Measurements from ENCODE around the gene TP53AIP1. TPM values are rescaled to one million over a fixed set of nuclear protein-coding genes. Genes with fewer than 3 reads are reported as not detected.

TP53AIP1 gene
- total and polyA plus RNA-seq, 3 experiments from 2014 or later, result not detected

DNA sequence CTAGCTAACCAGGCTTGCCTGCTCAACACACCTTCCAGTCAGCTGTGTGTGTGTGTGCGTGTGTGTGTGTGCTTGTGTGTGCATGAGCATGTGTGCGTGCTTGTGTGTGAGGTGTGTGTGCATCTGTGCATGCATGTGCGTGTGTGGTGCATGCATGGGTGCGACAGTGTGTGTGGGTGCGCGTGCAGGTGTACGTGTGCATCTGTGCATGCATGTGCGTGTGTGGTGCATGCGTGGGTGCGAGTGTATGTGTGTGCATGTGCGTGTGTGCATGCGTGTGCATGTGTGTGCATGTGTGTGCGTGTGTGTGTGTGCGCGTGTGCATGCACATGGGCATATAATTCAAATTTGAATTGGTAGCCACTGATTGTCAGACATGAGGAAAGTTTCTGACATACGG is 10.5 kb upstream of the TP53AIP1 start:
- no peaks in the 10 kb centered on the region for H3K9me3 ChIP-seq (ENCODE audit: low read length)
- no peak for DNase-seq
- no peaks in the 10 kb centered on the region for H3K4me1 ChIP-seq (ENCODE audit: insufficient read depth, low read length)
- Mint-ChIP-seq H3K9me3 (no peaks in the 10 kb centered on the region), H3K27me3 (peaks cover 7 to 27% of the 10 kb centered on the region in 2 donors), H3K4me1 (peaks cover 0 to 4% (median 0%) of the 10 kb centered on the region in 3 donors), H3K36me3 (no peaks in the 10 kb centered on the region), H3K4me3 (no peak overlapping the region), H3K27ac (no peak overlapping the region)
- POLR2A ChIA-PET, result no interaction called here
- H3K27ac ChIP-seq (ENCODE audit: low read depth, low read length), result no peak overlapping the region
- H3K4me3 ChIP-seq (ENCODE audit: low read length), result no peak overlapping the region
- H3K27me3 ChIP-seq (ENCODE audit: insufficient read depth, low read length, poor library complexity, severe bottlenecking), result no peaks in the 10 kb centered on the region
- H3K36me3 ChIP-seq (ENCODE audit: insufficient read depth, low read length), result no peaks in the 10 kb centered on the region
- CTCF ChIA-PET, result no interaction called here

DNA sequence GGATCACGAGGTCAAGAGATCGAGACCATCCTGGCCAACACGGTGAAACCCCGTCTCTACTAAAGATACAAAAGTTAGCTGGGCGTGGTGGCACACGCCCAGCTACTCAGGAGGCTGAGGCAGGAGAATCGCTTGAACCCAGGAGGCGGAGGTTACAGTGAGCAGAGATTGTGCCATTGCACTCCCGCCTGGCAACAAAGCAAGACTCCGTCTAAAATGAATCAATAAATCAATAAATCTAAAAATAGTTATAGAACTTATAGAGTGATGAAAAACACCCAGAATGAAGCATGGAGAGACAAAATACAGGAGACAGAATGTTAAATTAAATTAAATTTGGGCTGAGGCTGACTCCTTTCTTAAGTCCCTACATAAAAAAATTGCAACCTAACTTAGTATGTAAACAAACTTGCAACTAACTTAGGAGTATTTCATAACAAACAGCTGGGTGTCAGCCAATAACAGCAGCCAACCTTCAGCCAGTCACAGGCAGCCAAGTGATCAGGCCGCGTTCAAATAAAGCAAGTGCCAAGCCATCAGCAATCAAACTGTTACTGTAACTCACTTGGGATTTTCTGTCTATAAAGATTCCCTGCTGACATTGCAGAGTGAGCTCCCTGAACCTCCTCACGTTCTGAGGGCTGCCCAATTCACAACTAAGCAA is 7.3 kb upstream of the TP53AIP1 start:
- H3K27me3 Mint-ChIP-seq, result peaks cover 6 to 20% of the 10 kb centered on the region in 2 donors
- ChIA-PET CTCF (interaction anchor here (2.8 kb wide), 1 partner anchor 65 kb away, joined by 14 read pairs; no protein-coding TSS in a partner anchor), POLR2A (no interaction called here)
- H3K4me1 ChIP-seq (ENCODE audit: insufficient read depth, low read length), result no peaks in the 10 kb centered on the region
- no peaks in the 10 kb centered on the region for H3K36me3 Mint-ChIP-seq
- no peaks in the 10 kb centered on the region for H3K9me3 Mint-ChIP-seq
- H3K27me3 ChIP-seq (ENCODE audit: insufficient read depth, low read length, poor library complexity, severe bottlenecking), result no peaks in the 10 kb centered on the region
- no peaks in the 10 kb centered on the region for H3K36me3 ChIP-seq (ENCODE audit: insufficient read depth, low read length)
- H3K4me3 Mint-ChIP-seq, result no peak overlapping the region
- H3K4me1 Mint-ChIP-seq, result no peaks in the 10 kb centered on the region
- H3K27ac Mint-ChIP-seq, result peak overlapping the region in 1 of 8 donors; percentile 16
- H3K4me3 ChIP-seq (ENCODE audit: low read length), result no peak overlapping the region
- no peak overlapping the region for H3K27ac ChIP-seq (ENCODE audit: low read depth, low read length)
- no peak for DNase-seq
- no peaks in the 10 kb centered on the region for H3K9me3 ChIP-seq (ENCODE audit: low read length)

DNA sequence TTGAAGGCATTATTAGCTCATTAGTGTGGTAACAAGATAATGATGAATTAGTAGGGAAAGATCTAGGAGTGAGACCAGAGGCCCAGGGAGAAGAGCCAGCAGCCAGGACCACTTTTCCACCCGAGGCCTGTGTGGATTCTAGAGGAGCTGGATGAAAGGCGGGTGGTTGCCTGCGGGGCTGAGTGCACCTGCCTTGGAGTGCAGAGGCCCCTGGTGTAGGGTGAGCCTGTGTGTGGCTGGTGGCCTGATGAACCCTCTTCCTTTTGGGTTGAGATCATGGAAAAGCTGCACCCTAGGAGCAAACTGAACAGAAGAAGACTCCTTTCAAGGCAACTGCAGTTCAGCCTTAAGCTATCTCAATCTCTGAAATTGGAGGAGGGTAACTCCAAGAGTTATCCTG is 5.9 kb upstream of the TP53AIP1 start:
- Mint-ChIP-seq H3K4me3 (no peak overlapping the region), H3K27me3 (peaks cover 7 to 29% of the 10 kb centered on the region in 2 donors), H3K36me3 (no peaks in the 10 kb centered on the region), H3K4me1 (no peaks in the 10 kb centered on the region), H3K27ac (no peak overlapping the region), H3K9me3 (no peaks in the 10 kb centered on the region)
- no peaks in the 10 kb centered on the region for H3K27me3 ChIP-seq (ENCODE audit: insufficient read depth, low read length, poor library complexity, severe bottlenecking)
- ChIA-PET CTCF (interaction anchor here (0.6 to 2.8 kb wide), 3 partner anchors 8 to 64 kb away, joined by 3 to 14 read pairs (median 5); no protein-coding TSS in a partner anchor), POLR2A (no interaction called here)
- DNase-seq, result no peak
- H3K36me3 ChIP-seq (ENCODE audit: insufficient read depth, low read length), result no peaks in the 10 kb centered on the region
- H3K4me1 ChIP-seq (ENCODE audit: insufficient read depth, low read length), result no peaks in the 10 kb centered on the region
- no peak overlapping the region for H3K27ac ChIP-seq (ENCODE audit: low read depth, low read length)
- H3K4me3 ChIP-seq (ENCODE audit: low read length), result no peak overlapping the region
- no peaks in the 10 kb centered on the region for H3K9me3 ChIP-seq (ENCODE audit: low read length)

DNA sequence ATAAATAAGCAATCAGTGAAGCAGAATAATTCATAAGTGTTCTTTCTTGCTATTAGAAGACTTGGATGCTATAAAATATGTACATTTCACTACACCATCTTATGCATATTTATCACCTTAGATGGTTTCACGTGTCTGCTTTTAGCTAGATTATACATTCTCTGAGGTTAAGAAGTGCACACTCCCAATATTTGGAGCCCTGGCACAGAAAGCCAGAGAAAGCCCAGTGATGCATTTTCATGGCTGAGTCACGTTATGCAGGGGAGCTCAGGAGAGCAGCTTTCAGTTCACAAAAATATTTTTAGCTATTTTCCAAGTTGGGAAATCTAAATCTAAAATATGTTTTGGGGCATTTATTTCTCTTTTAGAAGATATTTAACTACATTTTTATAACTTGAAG is 5.1 kb upstream of the TP53AIP1 start:
- no peaks in the 10 kb centered on the region for H3K4me1 ChIP-seq (ENCODE audit: insufficient read depth, low read length)
- H3K36me3 Mint-ChIP-seq, result no peaks in the 10 kb centered on the region
- no peak overlapping the region for H3K27ac ChIP-seq (ENCODE audit: low read depth, low read length)
- no peaks in the 10 kb centered on the region for H3K9me3 Mint-ChIP-seq
- H3K27me3 Mint-ChIP-seq, result peaks cover 5 to 34% of the 10 kb centered on the region in 2 donors
- ChIA-PET CTCF (interaction anchor here (0.6 to 2.8 kb wide), 4 partner anchors 9 to 63 kb away, joined by 3 to 14 read pairs (median 4); no protein-coding TSS in a partner anchor), POLR2A (no interaction called here)
- no peak overlapping the region for H3K4me3 Mint-ChIP-seq
- H3K4me3 ChIP-seq (ENCODE audit: low read length), result no peak overlapping the region
- H3K27me3 ChIP-seq (ENCODE audit: insufficient read depth, low read length, poor library complexity, severe bottlenecking), result no peaks in the 10 kb centered on the region
- no peaks in the 10 kb centered on the region for H3K9me3 ChIP-seq (ENCODE audit: low read length)
- no peaks in the 10 kb centered on the region for H3K36me3 ChIP-seq (ENCODE audit: insufficient read depth, low read length)
- no peaks in the 10 kb centered on the region for H3K4me1 Mint-ChIP-seq
- H3K27ac Mint-ChIP-seq, result no peak overlapping the region
- DNase-seq, result no peak

DNA sequence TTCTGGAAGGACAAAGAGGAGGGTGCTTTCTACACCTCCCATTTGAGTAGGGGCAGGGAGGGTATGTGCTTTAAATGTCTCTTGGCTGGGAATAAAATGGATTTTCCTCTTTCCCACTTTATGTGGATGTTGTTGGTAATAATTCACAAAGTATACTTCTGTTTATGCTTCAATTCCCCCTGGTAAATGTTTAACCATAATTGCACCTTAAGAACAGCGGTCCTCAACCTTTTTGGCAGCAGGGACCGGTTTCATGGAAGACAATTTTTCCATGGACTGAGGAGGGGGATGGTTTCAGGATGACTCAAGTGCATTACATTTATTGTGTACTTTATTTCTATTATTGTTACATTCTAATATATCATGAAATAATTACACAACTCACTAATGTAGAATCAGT is 4.0 kb upstream of the TP53AIP1 start:
- H3K4me3 ChIP-seq (ENCODE audit: low read length), result no peak overlapping the region
- H3K27me3 Mint-ChIP-seq, result peaks cover 5 to 37% of the 10 kb centered on the region in 2 donors
- H3K9me3 ChIP-seq (ENCODE audit: low read length), result no peaks in the 10 kb centered on the region
- POLR2A ChIA-PET, result no interaction called here
- H3K4me3 Mint-ChIP-seq, result no peak overlapping the region
- H3K9me3 Mint-ChIP-seq, result no peaks in the 10 kb centered on the region
- H3K4me1 ChIP-seq (ENCODE audit: insufficient read depth, low read length), result no peaks in the 10 kb centered on the region
- no peaks in the 10 kb centered on the region for H3K36me3 Mint-ChIP-seq
- no peak overlapping the region for H3K27ac ChIP-seq (ENCODE audit: low read depth, low read length)
- H3K27me3 ChIP-seq (ENCODE audit: insufficient read depth, low read length, poor library complexity, severe bottlenecking), result no peaks in the 10 kb centered on the region
- H3K27ac Mint-ChIP-seq, result no peak overlapping the region
- H3K4me1 Mint-ChIP-seq, result no peaks in the 10 kb centered on the region
- CTCF ChIA-PET, result interaction anchor here (0.9 kb wide), 1 partner anchor 62 kb away, joined by 3 read pairs; no protein-coding TSS in a partner anchor
- no peak for DNase-seq
- no peaks in the 10 kb centered on the region for H3K36me3 ChIP-seq (ENCODE audit: insufficient read depth, low read length)

DNA sequence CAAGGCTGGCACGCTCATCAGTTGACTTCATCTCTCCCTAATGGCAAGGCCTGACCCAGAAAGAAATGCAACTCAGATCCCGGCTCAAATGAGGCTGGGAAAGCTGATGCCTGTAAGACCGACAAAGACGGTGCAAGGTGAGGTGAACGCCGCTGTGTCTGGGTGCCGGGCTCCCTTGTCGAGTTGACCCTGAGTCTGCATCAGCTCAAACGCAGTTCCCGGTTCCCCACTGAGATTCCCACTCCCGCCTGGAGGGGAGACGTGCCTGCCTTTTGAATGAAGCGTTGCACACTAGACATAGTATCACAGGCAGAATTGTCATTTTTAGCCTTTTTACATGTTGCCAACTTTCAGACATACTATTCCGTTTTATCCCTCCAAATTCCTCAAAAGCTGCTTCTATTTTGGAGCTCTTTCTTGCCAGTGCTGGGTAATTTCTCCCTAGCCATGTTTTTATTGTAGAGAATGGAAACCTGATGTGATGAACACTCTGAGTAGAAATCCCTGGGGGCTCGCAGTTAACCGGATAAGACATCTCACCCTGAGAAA is 831 bp upstream of the TP53AIP1 start:
- H3K9me3 Mint-ChIP-seq, result no peaks in the 10 kb centered on the region
- POLR2A ChIA-PET, result no interaction called here
- Histone ChIP-seq H3K27me3 (ENCODE audit: insufficient read depth, low read length, poor library complexity, severe bottlenecking) (no peaks in the 10 kb centered on the region), H3K9me3 (ENCODE audit: low read length) (no peaks in the 10 kb centered on the region), H3K36me3 (ENCODE audit: insufficient read depth, low read length) (no peaks in the 10 kb centered on the region), H3K27ac (ENCODE audit: low read depth, low read length) (no peak overlapping the region), H3K4me1 (ENCODE audit: insufficient read depth, low read length) (no peaks in the 10 kb centered on the region), H3K4me3 (ENCODE audit: low read length) (no peak overlapping the region)
- H3K27me3 Mint-ChIP-seq, result peaks cover 5 to 35% of the 10 kb centered on the region in 2 donors
- no peak overlapping the region for H3K4me3 Mint-ChIP-seq
- H3K4me1 Mint-ChIP-seq, result no peaks in the 10 kb centered on the region
- no peaks in the 10 kb centered on the region for H3K36me3 Mint-ChIP-seq
- DNase-seq, result no peak
- CTCF ChIA-PET, result no interaction called here
- no peak overlapping the region for H3K27ac Mint-ChIP-seq

DNA sequence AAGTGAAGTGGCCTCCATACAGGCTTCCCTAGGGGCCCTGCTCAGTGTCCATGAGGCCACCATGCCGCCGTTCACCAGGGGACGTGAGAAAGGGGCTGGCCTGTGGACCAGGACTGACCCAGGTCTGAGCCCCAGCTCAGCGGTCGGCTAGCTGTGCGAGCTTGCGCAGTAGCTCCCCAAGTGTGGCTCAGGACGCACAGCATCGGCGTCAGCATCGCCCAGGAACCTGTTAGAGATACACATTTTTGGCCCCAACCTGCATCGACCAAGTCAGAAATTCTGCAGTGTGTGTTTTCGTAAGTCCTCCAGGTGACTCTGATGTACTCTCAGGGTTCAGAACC is 429 bp downstream of the TP53AIP1 start:
- no peaks in the 10 kb centered on the region for H3K36me3 Mint-ChIP-seq
- H3K4me3 Mint-ChIP-seq, result no peak overlapping the region
- no peak for DNase-seq
- no peaks in the 10 kb centered on the region for H3K9me3 Mint-ChIP-seq
- H3K27me3 ChIP-seq (ENCODE audit: insufficient read depth, low read length, poor library complexity, severe bottlenecking), result no peaks in the 10 kb centered on the region
- H3K9me3 ChIP-seq (ENCODE audit: low read length), result no peaks in the 10 kb centered on the region
- ChIA-PET CTCF (interaction anchor here (1.2 kb wide), 1 partner anchor 17 kb away, joined by 4 read pairs; no protein-coding TSS in a partner anchor), POLR2A (no interaction called here)
- no peaks in the 10 kb centered on the region for H3K36me3 ChIP-seq (ENCODE audit: insufficient read depth, low read length)
- H3K27ac Mint-ChIP-seq, result no peak overlapping the region
- H3K27ac ChIP-seq (ENCODE audit: low read depth, low read length), result no peak overlapping the region
- H3K4me1 ChIP-seq (ENCODE audit: insufficient read depth, low read length), result no peaks in the 10 kb centered on the region
- no peaks in the 10 kb centered on the region for H3K4me1 Mint-ChIP-seq
- peaks cover 5 to 31% of the 10 kb centered on the region in 2 donors for H3K27me3 Mint-ChIP-seq
- no peak overlapping the region for H3K4me3 ChIP-seq (ENCODE audit: low read length)

DNA sequence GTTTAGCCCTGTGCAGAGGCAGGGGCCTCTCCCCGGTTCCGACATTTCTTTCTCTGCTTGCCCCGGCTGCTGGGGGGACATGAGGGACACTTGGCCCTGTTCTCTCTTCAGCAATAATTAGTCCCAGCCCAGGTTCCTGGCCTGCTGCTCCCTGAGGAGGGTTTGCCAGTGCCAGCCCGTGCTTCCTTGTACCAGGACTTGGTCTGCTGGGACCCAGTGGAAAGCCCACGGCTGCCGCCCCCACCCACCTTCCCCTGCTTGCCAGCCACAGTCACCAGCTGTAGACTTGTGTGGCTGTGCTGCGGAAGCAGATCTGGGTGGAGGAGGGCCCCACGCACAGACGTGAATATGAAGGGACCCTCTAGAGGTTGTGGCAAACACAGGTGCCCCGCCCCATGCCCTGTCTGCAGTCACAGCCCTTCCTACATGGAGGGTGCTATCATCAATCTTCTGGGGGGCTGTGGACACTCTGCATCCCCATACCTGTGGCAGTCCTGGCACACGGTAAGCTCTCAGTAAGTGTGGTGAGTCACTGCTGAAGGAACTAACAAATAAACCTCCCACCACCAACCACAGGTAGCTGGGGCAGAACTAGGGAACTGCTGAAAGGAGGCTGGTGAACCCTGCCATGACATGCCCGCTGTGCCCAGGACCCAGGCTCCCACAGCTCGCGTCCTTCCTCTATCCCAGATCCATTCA is 949 bp downstream of the TP53AIP1 start:
- CTCF ChIA-PET, result interaction anchor here (1.2 kb wide), 1 partner anchor 17 kb away, joined by 4 read pairs; no protein-coding TSS in a partner anchor
- no peaks in the 10 kb centered on the region for H3K36me3 Mint-ChIP-seq
- no peaks in the 10 kb centered on the region for H3K4me1 Mint-ChIP-seq
- no peak overlapping the region for H3K4me3 Mint-ChIP-seq
- H3K9me3 Mint-ChIP-seq, result no peaks in the 10 kb centered on the region
- H3K4me3 ChIP-seq (ENCODE audit: low read length), result no peak overlapping the region
- H3K4me1 ChIP-seq (ENCODE audit: insufficient read depth, low read length), result no peaks in the 10 kb centered on the region
- no peaks in the 10 kb centered on the region for H3K36me3 ChIP-seq (ENCODE audit: insufficient read depth, low read length)
- H3K27me3 Mint-ChIP-seq, result peaks cover 5 to 31% of the 10 kb centered on the region in 2 donors
- POLR2A ChIA-PET, result no interaction called here
- DNase-seq, result no peak
- H3K27ac Mint-ChIP-seq, result no peak overlapping the region
- no peaks in the 10 kb centered on the region for H3K27me3 ChIP-seq (ENCODE audit: insufficient read depth, low read length, poor library complexity, severe bottlenecking)
- no peaks in the 10 kb centered on the region for H3K9me3 ChIP-seq (ENCODE audit: low read length)
- no peak overlapping the region for H3K27ac ChIP-seq (ENCODE audit: low read depth, low read length)
